HG03439 (cell line): ENCODE measurements around the gene XPOT.

Experiments used
- ATAC-seq: cut with Tn5 transposase; IDR thresholded peaks from one replicate; pipeline ENCODE4 v1.9.1; 2021; ENCODE audit warnings: mild to moderate bottlenecking, moderate library complexity; ENCODE audit not compliant: unreplicated experiment

Gene XPOT

GRCh38 chr12:64466178-64466577 lies 62.0 kb downstream of the XPOT start:
- no peak for ATAC-seq

- ATAC-seq = no peak
Observed at GRCh38 chr12:64468966-64469365, 64.8 kb downstream of the XPOT start.

- no peak for ATAC-seq
Observed at GRCh38 chr12:64469455-64470142, 65.4 kb downstream of the XPOT start.

- ATAC-seq = no peak
Observed at GRCh38 chr12:64470495-64470894, 66.3 kb downstream of the XPOT start.

- ATAC-seq = no peak
Observed at GRCh38 chr12:64473176-64473575, 69.0 kb downstream of the XPOT start.

GRCh38 chr12:64475518-64475917 lies 71.3 kb downstream of the XPOT start:
- no peak for ATAC-seq

- no peak for ATAC-seq
Observed at GRCh38 chr12:64476844-64477243, 72.7 kb downstream of the XPOT start.

- no peak for ATAC-seq
Observed at GRCh38 chr12:64478661-64479060, 74.5 kb downstream of the XPOT start.

GRCh38 chr12:64480148-64480547 lies 76.0 kb downstream of the XPOT start:
- no peak for ATAC-seq

- no peak for ATAC-seq
Observed at GRCh38 chr12:64486657-64487056, 82.5 kb downstream of the XPOT start.

GRCh38 chr12:64491718-64492117 lies 87.5 kb downstream of the XPOT start:
- no peak for ATAC-seq

- no peak for ATAC-seq
Observed at GRCh38 chr12:64493513-64493912, 89.3 kb downstream of the XPOT start.

GRCh38 chr12:64494998-64495729 lies 91.0 kb downstream of the XPOT start:
- ATAC-seq = no peak

- no peak for ATAC-seq
Observed at GRCh38 chr12:64496839-64497400, 92.7 kb downstream of the XPOT start.

- no peak for ATAC-seq
Observed at GRCh38 chr12:64497484-64497883, 93.3 kb downstream of the XPOT start.

GRCh38 chr12:64497903-64498302 lies 93.7 kb downstream of the XPOT start:
- ATAC-seq = no peak

- no peak for ATAC-seq
Observed at GRCh38 chr12:64500394-64500793, 96.2 kb downstream of the XPOT start.
